Panc1 (cell line): ENCODE measurements around the gene IFT27. TPM values are rescaled to one million over a fixed set of nuclear protein-coding genes. Genes with fewer than 3 reads are reported as not detected.

Experiments used
- ATAC-seq: fragments of 200-7000 bp; cut with Tn5 transposase; 2 replicates; pipeline ENCODE4 v1.9.1; 2020; ENCODE audit warnings: mild to moderate bottlenecking, moderate library complexity
- BruUV-seq: library from RNA; stranded (reverse); fragments of 400-500 nt; replicated peaks from 2 replicates; lab custom pipeline; 2021; lab: Mats Ljungman, UMichigan
- CTCF ChIA-PET: fragments of 300-600 bp; sonication (Branson Sonifier 250); formaldehyde crosslinking; loops from one replicate; lab custom pipeline; 2022; ENCODE audit warnings: antibody characterized with exemption; lab: Charles Lee
- POLR2A ChIA-PET: fragments of 300-600 bp; sonication (Branson Sonifier 250); formaldehyde crosslinking; loops from one replicate; lab custom pipeline; 2022; ENCODE audit warnings: antibody characterized with exemption; lab: Charles Lee
- DNase-seq: peaks from one replicate; pipeline ENCODE4 v3.0.0-alpha.2; 2010; ENCODE audit warnings: low read depth, low spot score
- H3K27ac ChIP-seq: 2 replicates; pipeline ENCODE4 v1.5.1; 2011; ENCODE audit warnings: mild to moderate bottlenecking, low read length, inconsistent platforms
- H3K27me3 ChIP-seq: fragments of 200-500 bp; sonication (Bioruptor generic); 2 replicates; pipeline ENCODE4 v1.6.0; 2014; ENCODE audit warnings: low read length, inconsistent platforms; ENCODE audit not compliant: control insufficient read depth, insufficient read depth
- H3K36me3 ChIP-seq: fragments of 200-500 bp; sonication (Bioruptor generic); 2 replicates; pipeline ENCODE4 v1.5.1; 2014; ENCODE audit warnings: inconsistent platforms, mild to moderate bottlenecking, low read length, moderate library complexity; ENCODE audit not compliant: control insufficient read depth, insufficient read depth
- H3K4me1 ChIP-seq: 2 replicates; pipeline ENCODE4 v1.5.1; 2011; ENCODE audit warnings: inconsistent platforms, mild to moderate bottlenecking, low read length, moderate library complexity; ENCODE audit not compliant: control insufficient read depth, insufficient read depth
- H3K4me3 ChIP-seq, 2 experiments: 2 replicates each; pipeline ENCODE4 v1.5.1; 2011 to 2012; ENCODE audit warnings: low read depth in 2 of 2, low read length in 2 of 2, mild to moderate bottlenecking in 2 of 2, inconsistent platforms in 1 of 2, moderate library complexity in 1 of 2
- H3K9me3 ChIP-seq: fragments of 200-500 bp; sonication (Bioruptor generic); 2 replicates; pipeline ENCODE4 v1.5.1; 2014; ENCODE audit warnings: low read depth, mild to moderate bottlenecking, inconsistent platforms, low read length, moderate library complexity; ENCODE audit not compliant: control insufficient read depth, insufficient read depth
- CTCF ChIP-seq: fragments of 450-650 bp; IDR thresholded peaks from 2 replicates; pipeline ENCODE4 v1.5.1; 2017; ENCODE audit warnings: mild to moderate bottlenecking
- POLR2AphosphoS5 ChIP-seq: IDR thresholded peaks from 2 replicates; pipeline ENCODE4 v1.6.1; 2012; ENCODE audit warnings: mild to moderate bottlenecking, low read depth, low read length, moderate library complexity
- REST ChIP-seq, 2 experiments: IDR thresholded peaks; 2 replicates each; pipeline ENCODE4 v1.6.1; 2011 to 2012; ENCODE audit warnings: low read depth in 2 of 2, control low read depth in 1 of 2, low read length in 1 of 2, mild to moderate bottlenecking in 1 of 2, moderate library complexity in 1 of 2; ENCODE audit not compliant: insufficient read depth in 1 of 2
- SIN3A ChIP-seq: IDR thresholded peaks from 2 replicates; pipeline ENCODE4 v1.6.1; 2012; ENCODE audit warnings: low read depth, mild to moderate bottlenecking, low read length, moderate library complexity, borderline replicate concordance; ENCODE audit not compliant: insufficient read depth
- TCF7L2 ChIP-seq: IDR thresholded peaks from 2 replicates; pipeline ENCODE4 v1.6.1; 2011; ENCODE audit warnings: mild to moderate bottlenecking, low read depth, low read length, inconsistent platforms
- in situ Hi-C: cut with HindIII; loops from 2 replicates; pipeline ENCODE4 v1.10.0; 2016; ENCODE audit warnings: low sequenced_read_pairs, low pct_unique_long_range_greater_than_20kb
- intact Hi-C: fragments of 100-400 bp; cut with micrococcal nuclease; formaldehyde crosslinking; loops from one replicate; pipeline ENCODE4 v1.10.0; 2022; ENCODE audit not compliant: unreplicated experiment
- total RNA-seq: library from RNA; stranded (reverse); gene quantifications from one replicate; pipeline ENCODE4 v1.2.1, GENCODE V29; 2021; ENCODE audit not compliant: unreplicated experiment

The IFT27 gene
- total RNA-seq, 1 experiment from 2014 or later, result 44.4 TPM

- in situ Hi-C loops (no loop called here), intact Hi-C loops (no loop called here)
- TF ChIP-seq REST (IDR thresholded peaks at IDR 0.05; ENCODE audit: insufficient read depth in 1 of 2, low read depth in 2 of 2, low read length in 1 of 2), result no peak
- TF ChIP-seq TCF7L2, result no peak
- no peak for TF ChIP-seq CTCF
- no peak for TF ChIP-seq POLR2AphosphoS5
- no peak for TF ChIP-seq SIN3A
- H3K4me3 ChIP-seq, result no peak overlapping the region
- no peak for ATAC-seq
- H3K36me3 ChIP-seq, result no peaks in the 10 kb centered on the region
- no peaks in the 10 kb centered on the region for H3K27me3 ChIP-seq
- no peaks in the 10 kb centered on the region for H3K4me1 ChIP-seq
- H3K27ac ChIP-seq, result no peak overlapping the region
- no peaks in the 10 kb centered on the region for H3K9me3 ChIP-seq
- POLR2A ChIA-PET, result interaction anchor here (0.5 kb wide), 1 partner anchor 97 kb away, joined by 4 read pairs; no protein-coding TSS in a partner anchor
- BruUV-seq, result no TSS peak
- CTCF ChIA-PET, result interaction anchor here (0.7 kb wide), 1 partner anchor 32 kb away, joined by 3 read pairs; no protein-coding TSS in a partner anchor
- no peak for DNase-seq
Measured at GRCh38 chr22:36823186-36823839, 47.4 kb upstream of the IFT27 start.

GRCh38 chr22:36822581-36822980 lies 46.7 kb upstream of the IFT27 start:
- DNase-seq (no peak), ATAC-seq (no peak)
- ChIA-PET POLR2A (interaction anchor here (0.5 to 0.6 kb wide), 2 partner anchors 46 to 97 kb away, joined by 3 to 4 read pairs; no protein-coding TSS in a partner anchor), CTCF (no interaction called here)
- Histone ChIP-seq H3K27ac (no peak overlapping the region), H3K27me3 (peaks cover 3% of the 10 kb centered on the region; the same call in 1 of the 2 replicates), H3K4me3 (no peak overlapping the region), H3K4me1 (no peaks in the 10 kb centered on the region), H3K9me3 (no peaks in the 10 kb centered on the region), H3K36me3 (no peaks in the 10 kb centered on the region)
- intact Hi-C loops, result no loop called here
- BruUV-seq, result no TSS peak
- TF ChIP-seq POLR2AphosphoS5 (no peak), TCF7L2 (no peak), REST (IDR thresholded peaks at IDR 0.05; ENCODE audit: insufficient read depth in 1 of 2, low read depth in 2 of 2, low read length in 1 of 2) (no peak), CTCF (no peak), SIN3A (no peak)
- in situ Hi-C loops, result no loop called here
